Measurements from ENCODE around the gene RSPH10B2.
A peak's percentile ranks its signal among the peaks of the same experiment; 100 is the strongest.
"Not testable (repeated sequence)": the region's sequence is repeated elsewhere in the genome, so short reads cannot be mapped to it uniquely, and the experiment has no call there.

RSPH10B2 gene

DNA sequence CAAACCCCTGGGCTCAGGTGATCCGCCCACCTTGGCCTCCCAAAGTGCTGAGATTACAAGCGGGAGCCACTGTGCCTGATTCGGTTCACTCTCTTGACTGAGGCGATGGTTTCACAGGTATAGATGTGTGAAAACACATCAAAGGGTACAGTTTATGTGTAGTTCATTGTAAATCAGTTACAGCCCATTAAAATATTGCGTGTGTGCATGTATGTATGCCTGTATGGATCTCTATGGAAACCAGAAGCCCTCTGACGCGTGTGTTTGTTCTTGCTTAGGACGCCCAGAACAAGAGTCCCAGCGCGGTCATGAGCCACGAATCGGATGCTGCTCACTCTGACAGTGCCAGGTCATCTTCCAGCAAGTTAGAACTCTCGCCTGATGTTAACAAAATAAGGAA, 35.5 kb downstream of the RSPH10B2 start:
- DNase-seq (ENCODE audit: low read depth, low spot score): not testable (repeated sequence)

DNA sequence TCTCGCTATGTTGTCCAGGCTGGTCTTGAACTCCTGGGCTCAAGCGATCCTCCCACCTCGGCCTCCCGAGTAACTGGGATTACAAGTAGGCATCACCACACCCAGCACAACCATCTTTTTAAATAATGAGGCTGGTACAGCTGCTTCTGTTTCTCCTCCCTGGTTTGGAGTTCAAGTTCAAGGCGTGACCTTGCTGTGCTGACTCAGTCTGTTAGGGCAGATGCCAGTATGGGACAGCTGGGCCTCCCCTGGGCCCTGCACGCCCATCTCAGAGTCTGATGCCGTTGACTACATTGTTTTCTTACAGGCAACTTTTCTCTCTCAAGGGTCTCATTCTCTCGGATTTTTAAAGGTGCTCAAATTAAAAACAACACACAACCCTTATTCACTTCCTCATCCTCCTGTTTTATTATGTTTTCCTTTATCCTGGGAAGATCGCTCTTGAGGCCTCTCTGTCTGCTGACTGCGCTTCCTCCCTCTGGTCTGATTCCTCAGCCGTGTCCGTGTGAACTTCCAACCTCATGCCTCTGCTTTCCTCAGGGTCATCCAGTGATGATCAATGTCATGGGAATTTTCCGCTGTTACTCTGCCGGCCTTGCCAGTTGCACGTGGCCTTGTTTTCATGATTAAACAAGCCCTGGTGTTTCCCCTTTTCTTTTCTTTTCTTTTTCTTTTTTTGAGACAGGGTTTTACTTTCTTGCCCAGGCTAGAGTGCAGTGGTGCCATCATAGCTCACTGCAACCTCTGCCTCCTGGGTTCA, 38.4 kb downstream of the RSPH10B2 start:
- DNase-seq (ENCODE audit: low read depth, low spot score): peak; percentile 1

DNA sequence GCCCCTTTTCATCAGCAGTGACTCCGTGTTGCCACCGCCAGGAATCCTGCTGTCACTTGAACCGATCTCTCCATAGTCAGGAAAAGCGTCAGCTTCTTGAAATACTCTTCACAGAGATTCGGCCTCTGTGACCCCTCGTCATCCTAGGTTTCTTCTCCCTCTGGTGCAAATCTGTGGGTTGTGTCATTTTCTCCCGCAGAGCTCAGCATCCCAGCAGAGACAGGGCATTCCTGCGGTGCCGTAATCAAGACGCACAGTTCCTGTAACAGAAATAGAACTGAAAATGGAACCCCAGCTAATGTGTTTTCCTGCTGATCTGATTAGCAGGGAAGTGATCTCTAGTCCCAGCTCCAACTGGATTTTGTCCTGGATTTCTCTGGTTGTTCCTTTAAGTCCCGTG, 40.4 kb downstream of the RSPH10B2 start:
- DNase-seq (ENCODE audit: low read depth, low spot score): not testable (repeated sequence)

DNA sequence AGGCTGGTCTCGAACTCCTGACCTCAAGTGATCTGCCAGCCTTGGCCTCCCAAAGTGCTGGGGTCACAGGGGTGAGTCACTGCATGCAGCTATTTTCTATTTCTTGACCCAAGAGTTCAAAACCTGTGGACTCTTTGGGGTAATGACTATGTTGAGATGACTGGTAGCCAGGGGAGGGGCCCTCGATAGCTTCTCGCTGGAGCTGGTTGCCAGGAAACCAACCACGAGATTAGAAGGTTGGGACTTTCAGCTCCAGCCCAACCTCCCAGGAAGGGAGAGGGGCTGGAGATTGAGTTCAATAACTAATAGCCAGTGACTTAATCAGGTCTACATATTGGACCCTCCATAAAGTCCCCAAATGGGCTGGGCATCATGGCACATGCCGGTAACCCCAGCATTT, 43.3 kb downstream of the RSPH10B2 start:
- DNase-seq (ENCODE audit: low read depth, low spot score): not testable (repeated sequence)

DNA sequence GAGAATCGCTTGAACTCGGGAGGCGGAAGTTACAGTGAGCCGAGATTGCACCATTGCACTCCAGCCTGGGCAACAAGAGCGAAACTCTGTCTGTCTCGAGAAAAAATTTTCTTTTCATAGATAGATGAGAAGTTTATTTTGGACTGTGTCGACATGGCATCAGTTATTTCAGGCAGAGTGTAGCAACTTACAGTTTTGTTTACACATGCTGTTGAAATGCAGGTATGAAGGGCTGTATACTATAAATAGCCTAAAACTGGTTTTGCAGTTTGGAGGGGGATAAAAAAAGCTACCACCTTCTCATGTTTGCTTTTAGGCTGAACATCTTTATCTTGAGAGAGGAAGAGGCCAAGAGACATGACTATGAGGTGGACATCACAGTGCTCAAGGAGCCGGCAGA, 44.1 kb downstream of the RSPH10B2 start:
- DNase-seq (ENCODE audit: low read depth, low spot score): not testable (repeated sequence)

DNA sequence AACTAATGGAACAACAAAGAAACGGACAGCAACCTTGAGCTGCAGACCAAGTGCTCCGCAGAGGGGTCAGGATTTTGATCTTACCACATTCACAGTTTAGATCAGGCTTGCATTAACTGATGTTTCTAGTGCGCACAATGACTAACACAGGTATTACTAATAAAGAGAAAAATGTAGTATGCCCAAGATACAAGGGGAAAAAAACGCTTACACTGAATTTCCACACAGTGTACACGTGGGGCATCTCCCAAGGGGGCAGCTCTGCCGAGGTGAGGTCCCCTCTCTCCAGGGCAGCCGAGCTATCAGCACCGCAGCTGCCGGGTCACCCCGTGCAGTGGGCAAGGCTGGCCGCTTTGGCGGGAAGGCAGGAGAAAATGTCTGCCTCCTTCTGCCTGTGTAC, 46.0 kb downstream of the RSPH10B2 start:
- not testable (repeated sequence) for DNase-seq (ENCODE audit: low read depth, low spot score)

DNA sequence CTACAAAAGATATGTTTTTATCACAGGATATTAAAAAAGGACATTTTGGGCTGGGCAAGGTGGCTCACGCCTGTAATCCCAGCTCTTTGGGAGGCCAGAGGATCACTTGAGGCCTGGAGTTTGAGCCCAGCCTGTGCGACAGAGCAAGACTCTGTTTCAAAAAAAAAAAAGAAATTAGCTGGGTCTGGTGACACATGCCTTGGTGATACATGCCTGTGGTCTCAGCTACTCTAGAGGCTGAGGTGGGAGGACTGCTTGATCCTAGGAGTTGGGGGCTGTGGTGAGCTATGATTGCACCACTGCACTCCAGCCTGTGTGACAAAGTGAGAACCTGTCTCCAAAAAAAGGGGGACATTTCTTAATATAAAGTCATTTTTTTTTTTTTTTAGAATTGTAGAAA, 46.4 kb downstream of the RSPH10B2 start:
- DNase-seq (ENCODE audit: low read depth, low spot score): not testable (repeated sequence)

DNA sequence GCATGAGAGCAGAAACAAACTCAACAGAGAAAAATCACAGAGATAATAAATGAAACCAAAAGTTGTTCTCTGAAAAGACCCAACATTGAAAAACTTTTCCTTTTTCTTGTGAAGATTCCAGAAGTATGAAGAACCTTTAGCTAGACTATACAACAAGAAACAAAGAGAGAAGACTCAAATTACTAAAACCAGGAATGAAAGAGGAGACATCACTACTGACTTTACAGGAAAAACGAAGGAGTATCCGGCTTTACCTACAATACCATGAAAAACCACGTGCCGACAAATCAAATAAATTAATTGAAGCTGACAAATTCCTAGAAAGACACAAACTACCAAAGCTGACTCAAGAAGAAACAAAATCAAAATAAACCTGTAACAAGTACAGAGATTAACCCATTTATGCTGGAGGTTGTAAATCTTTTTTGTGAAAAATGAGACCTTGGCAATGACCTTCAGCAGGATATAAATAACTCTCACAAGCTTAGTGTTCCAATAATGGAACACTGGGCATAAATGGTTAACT, 53.6 kb downstream of the RSPH10B2 start:
- DNase-seq (ENCODE audit: low read depth, low spot score): not testable (repeated sequence)

DNA sequence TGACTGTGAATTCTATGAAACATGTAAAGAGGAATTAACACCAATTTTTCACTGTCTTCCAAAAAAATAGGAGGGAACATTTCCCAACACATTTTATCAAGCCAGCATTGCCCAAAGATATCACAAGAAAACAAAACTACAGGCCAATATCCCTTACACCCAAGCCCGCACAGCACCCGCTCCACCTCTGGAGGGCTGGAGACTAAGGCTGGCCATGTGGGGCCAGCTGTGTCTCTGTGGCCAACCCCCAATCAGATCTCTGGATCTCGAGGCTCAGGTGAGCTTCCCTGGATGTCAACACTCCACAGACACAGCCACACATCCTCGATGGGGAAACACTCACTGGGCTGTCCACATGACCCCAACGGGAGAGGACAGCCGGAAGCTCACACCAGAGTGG, 54.1 kb downstream of the RSPH10B2 start:
- not testable (repeated sequence) for DNase-seq (ENCODE audit: low read depth, low spot score)

DNA sequence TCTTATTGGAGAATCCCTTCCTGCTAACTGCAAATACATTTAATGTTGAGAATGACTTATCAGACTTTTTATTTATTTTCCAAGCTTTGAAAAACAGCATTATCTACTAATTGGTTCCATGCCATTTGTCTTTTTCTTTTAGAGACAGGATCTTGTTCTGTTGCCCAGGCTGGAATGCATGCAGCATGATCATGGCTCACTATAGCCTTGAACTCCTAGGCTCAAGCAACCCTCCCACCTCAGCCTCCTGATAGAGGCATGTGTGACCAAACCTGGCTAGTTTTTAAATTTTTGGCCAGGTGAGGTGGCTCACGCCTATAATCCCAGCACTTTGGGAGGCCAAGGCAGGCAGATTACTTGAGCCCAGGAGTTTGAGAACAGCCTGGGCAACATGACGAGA, 59.1 kb downstream of the RSPH10B2 start:
- not testable (repeated sequence) for DNase-seq (ENCODE audit: low read depth, low spot score)

DNA sequence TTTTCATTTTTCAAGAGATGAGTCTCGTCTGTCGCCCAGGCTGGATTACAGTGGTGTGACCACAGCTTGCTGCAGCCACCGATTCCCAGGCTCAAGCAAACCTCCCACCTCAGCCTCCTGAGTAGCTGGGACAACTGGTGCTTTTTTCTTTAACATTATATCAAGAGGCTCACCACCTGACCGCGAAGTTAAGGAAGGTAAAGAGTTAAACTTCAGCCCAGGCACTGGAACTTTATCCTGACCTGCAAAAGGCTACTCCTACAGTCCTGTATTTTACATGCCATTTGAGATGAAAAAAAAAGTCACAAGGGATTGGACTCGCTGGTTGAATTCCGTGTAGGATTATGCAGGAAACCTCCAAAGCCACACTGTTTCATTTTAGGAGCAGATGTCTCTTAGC, 61.6 kb downstream of the RSPH10B2 start:
- not testable (repeated sequence) for DNase-seq (ENCODE audit: low read depth, low spot score)

DNA sequence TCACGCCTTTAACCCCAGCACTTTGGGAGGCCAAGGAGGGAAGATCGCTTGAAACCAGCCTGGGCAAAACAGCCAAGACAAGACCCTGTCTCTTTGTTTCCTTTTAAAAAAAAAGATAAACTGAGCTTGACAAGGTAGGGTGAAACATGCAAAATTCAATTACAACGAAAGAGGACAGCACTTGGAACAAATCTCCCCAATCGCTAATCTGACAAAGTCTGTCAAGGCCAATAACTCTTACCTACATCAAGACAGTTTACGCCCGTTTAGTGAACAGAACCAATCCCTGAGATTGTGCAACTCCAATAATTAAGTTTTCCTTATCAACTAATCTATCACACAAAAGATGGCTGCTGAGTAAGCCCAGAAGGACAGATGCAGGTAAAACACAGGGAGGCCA, 67.7 kb downstream of the RSPH10B2 start:
- DNase-seq (ENCODE audit: low read depth, low spot score): not testable (repeated sequence)

DNA sequence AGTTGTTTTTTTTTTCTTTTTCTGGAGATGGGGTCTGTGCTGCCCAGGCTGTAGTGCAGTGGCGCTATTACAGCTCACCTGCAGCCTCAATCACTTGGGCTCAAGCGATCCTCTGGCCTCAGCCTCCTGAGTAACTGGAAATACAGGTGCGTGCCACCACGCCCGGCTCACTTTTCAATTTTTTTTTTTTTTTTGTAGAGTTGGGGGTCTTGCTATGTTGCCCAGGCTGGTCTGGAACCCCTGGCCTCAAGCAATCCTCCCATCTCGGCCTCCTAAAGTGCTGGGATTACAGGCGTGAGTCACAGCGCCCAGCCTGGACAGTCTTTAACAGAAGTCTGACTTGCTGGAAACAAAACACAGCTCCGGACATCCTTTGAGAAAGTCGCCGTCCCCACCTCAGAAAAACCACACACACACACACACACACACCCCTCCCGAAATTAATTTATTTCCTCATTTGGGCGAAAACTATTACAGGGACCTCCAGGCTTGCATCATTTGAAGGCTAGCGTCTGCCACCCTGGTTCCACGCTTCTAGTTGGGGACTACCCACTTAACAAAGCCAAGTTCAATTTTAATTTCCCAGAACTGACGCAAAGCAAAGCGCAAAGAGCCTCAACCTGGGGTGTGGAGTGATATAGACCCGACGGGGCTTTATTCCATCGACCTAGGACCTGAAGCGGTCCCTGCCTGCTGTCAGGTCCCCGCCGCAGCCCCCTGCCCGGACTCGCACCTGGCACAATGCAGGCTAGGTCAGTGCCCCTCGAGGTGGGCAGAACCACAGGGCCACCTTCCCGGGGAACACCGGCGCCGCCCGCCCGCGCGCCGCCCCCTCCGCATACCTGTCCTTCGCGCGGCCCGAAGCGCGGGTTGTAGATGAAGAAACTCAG, 71.6 kb downstream of the RSPH10B2 start:
- not testable (repeated sequence) for DNase-seq (ENCODE audit: low read depth, low spot score)

DNA sequence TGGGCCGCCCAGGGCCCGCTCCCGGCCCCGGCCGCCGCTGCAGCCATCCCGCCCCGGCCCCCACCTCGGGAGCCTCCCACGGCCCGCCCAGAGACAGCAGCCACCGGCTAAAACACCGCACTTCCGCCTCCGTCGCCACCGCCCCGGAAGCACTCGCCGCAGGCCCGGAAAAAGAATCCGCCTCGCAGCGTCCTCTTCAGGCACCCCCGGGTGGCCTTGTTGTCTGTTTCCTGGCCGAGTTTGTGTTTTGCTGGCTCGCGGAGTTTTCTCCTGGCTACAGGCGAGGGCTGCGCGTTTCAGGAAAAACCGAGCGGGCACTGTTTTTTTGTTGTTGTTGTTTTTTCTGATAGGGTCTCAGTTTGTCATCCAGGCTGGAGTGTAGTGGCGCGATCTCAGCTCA, 72.2 kb downstream of the RSPH10B2 start, which contains the start of gene CCZ1B:
TSS of gene CCZ1B (minus strand) at position 125 of the 400 bp plus-strand sequence. CDS start at position 47, 78 bp downstream.
- DNase-seq (ENCODE audit: low read depth, low spot score): peak; percentile 20

DNA sequence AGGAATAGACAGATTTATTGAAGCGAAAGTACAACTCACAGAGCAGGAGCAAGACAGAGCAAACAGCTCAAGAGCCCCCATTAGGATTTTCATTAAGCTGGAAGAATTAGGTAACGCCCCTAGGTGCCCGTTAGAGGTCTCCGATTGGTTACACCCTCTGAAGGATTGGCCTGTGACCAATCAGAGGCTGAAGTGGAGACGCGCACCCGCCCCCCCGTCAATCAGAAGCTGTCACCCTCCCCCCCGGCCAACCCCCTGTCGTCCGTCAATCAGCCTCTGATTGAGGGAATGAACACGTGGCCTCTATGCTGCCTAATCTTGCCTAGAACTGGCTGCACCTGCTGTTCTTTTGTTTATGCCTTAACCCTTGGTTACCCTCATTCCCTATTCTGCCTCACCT, 73.3 kb downstream of the RSPH10B2 start:
- DNase-seq (ENCODE audit: low read depth, low spot score): not testable (repeated sequence)

DNA sequence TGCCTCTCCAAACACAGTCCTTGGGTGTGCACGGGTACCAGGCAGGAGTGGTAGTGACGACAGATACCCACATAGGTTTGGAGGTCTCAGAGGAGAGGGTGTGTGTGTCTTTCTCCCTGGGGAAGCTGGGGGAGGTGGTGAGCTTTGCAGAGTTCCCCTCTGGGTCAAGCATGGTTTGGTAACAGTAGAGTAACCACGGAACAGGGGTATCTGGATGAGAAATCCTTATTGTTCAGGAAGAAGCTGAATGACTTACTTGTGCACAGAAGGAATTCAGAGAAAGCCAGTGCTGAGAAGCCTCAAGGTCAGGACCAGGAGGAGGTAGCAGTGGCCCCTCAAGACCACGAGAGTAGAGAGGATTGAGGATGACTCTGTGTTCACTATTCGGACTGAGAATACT, 75.7 kb downstream of the RSPH10B2 start:
- not testable (repeated sequence) for DNase-seq (ENCODE audit: low read depth, low spot score)

DNA sequence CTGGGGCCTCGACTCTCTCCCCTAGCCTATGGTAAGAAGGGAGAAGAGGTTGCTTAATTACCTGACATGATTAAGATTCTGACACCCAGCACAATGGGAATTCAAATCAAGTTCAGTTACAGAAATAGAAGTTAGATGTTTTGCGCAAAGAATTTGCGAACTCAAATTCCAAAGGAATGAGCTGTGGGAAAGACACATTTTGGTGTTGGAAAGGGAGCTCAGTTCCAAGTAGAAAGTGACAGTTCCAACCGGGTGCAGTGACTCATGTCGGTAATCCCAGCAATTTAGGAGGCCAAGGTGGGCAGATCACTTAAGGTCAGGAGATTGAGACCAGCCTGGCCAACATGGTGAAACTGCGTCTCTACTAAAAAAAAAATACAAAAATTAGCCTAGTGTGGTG, 76.1 kb downstream of the RSPH10B2 start:
- DNase-seq (ENCODE audit: low read depth, low spot score): not testable (repeated sequence)

DNA sequence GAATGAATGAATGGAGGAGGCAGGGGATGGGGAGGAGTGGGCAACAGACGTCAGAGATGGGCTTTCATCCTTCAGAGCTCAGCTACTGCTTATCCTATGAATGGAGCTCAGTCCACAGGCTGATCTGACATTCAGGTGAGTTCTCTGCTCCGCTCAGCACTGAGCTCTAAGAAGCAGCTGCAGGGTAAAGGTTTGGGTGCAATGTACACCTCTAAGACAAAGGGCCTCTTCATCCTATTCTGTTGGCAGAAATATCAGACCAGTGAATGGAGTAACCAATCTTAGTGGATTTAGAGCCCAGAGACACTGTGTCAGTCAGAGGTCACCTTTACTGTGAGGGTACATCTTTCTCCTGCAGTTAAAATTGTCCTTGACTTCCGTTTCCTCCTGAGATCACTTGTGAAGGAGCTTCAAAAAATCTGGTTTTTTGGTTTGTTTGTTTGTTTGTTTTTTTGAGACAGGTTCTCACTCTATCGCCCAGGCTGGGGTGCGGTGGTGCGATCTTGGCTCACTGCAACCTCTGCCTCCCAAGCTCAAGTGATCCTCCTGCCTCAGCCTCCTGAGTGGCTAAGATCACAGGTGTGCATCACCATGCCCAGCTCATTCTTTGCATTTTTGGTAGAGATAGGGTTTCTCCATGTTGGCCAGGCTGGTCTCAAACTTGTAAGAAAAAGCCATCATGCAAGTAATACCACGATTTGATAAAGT, 77.3 kb downstream of the RSPH10B2 start:
- no peak for DNase-seq (ENCODE audit: low read depth, low spot score)

DNA sequence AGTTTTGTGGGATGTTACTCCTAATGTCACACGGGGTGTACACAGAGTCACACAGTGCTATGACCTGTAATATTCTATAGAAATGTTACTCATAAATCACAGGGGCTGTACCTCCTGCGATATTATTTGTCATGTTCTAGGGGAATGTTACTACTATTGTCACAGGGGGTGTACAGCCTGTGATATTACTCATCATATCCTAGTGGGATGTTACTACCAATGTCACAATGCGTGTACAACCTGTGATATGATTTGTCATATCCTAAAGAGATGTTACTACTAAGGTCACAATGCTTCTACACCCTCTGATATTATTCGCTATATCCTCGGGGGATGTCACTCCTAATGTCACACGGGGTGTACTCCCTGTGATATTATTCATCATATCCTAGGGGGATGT, 79.7 kb downstream of the RSPH10B2 start:
- DNase-seq (ENCODE audit: low read depth, low spot score): no peak

DNA sequence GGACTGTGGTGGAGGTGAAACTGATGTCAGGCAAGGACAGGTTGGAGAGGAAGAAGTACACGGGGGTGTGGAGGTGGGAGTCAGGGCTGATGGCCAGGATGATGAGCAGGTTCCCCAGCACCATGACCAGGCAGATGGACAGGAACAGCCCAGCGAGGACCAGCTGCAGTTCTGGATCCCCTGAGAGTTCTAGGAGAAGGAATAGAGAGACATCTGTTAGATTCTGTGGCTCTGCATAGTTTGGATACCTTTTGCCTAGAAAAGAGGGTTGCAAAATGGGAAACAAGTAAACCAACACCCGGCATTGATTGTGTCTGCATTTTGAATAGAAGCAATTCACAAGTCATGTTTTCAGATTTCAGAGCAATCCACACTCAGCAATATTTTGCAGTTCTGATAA, 81.6 kb downstream of the RSPH10B2 start:
- DNase-seq (ENCODE audit: low read depth, low spot score): not testable (repeated sequence)

DNA sequence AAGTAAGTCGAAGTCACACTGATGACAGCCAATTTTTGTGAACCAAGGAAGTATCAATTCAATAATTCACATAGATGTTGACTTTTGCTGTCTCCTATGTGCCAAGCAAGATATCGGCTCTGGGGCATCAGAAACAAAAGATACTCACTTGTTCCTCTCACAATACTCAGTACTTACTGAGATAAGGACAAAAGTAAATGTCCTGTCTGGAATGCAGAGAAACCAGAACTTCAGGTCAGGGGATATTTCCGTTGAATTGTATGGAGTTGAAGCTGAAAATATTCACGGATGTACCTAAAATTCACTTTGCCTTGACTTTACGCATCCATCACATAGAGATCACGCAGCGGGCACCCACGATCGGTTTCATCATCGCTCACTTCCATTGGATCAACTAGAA, 83.2 kb downstream of the RSPH10B2 start:
- DNase-seq (ENCODE audit: low read depth, low spot score): not testable (repeated sequence)

Measured in smooth muscle cell of the brain vasculature (primary cell).